Caco-2 (cell line): ENCODE results near the gene TNS1. TPM values are rescaled to one million over a fixed set of nuclear protein-coding genes. Genes with fewer than 3 reads are reported as not detected.

Experiments
- BruUV-seq: library from RNA; stranded (reverse); fragments of 400-500 nt; replicated peaks from 2 replicates; lab custom pipeline; 2021; lab: Mats Ljungman, UMichigan
- CTCF ChIA-PET: fragments of 300-600 bp; sonication (Branson Sonifier 250); formaldehyde crosslinking; loops from one replicate; lab custom pipeline; 2022; ENCODE audit warnings: antibody characterized with exemption; lab: Charles Lee
- POLR2A ChIA-PET: fragments of 300-600 bp; sonication (Branson Sonifier 250); formaldehyde crosslinking; loops from one replicate; lab custom pipeline; 2022; ENCODE audit warnings: antibody characterized with exemption; lab: Charles Lee
- DNase-seq, 2 experiments: peaks; one replicate each; pipeline versions ENCODE4 v3.0.0 to v3.0.0-alpha.2; 2020 to 2022
- H3K27me3 ChIP-seq: replicated peaks from 2 replicates; pipeline ENCODE4 v1.6.0; 2011; ENCODE audit warnings: low read length; ENCODE audit not compliant: control insufficient read depth, insufficient read depth
- H3K36me3 ChIP-seq: 2 replicates; pipeline ENCODE4 v1.5.1; 2011; ENCODE audit warnings: low read length; ENCODE audit not compliant: control insufficient read depth, insufficient read depth
- H3K4me1 ChIP-seq: fragments of 250-450 bp; sonication (Bioruptor Pico); 2 replicates; pipeline ENCODE4 v1.5.1; 2020; ENCODE audit warnings: mild to moderate bottlenecking
- H3K4me3 ChIP-seq: 2 replicates; pipeline ENCODE4 v1.5.1; 2011; ENCODE audit warnings: low read depth, mild to moderate bottlenecking, control low read depth, low read length
- H3K9me3 ChIP-seq: fragments of 250-450 bp; sonication (Bioruptor Pico); 2 replicates; pipeline ENCODE4 v1.5.1; 2020; ENCODE audit warnings: mild to moderate bottlenecking, moderate library complexity
- H3K27ac Mint-ChIP-seq: one replicate; pipeline ENCODE4 v1.8.0; 2022; ENCODE audit warnings: mixed read lengths; ENCODE audit not compliant: unreplicated experiment
- H3K27me3 Mint-ChIP-seq: one replicate; pipeline ENCODE4 v1.8.0; 2022; ENCODE audit warnings: mixed read lengths; ENCODE audit not compliant: insufficient read depth, unreplicated experiment
- H3K36me3 Mint-ChIP-seq: one replicate; pipeline ENCODE4 v1.8.0; 2022; ENCODE audit warnings: mild to moderate bottlenecking, mixed read lengths; ENCODE audit not compliant: insufficient read depth, unreplicated experiment
- H3K4me1 Mint-ChIP-seq: one replicate; pipeline ENCODE4 v1.8.0; 2022; ENCODE audit warnings: low read depth, mixed read lengths; ENCODE audit not compliant: unreplicated experiment
- H3K4me3 Mint-ChIP-seq: one replicate; pipeline ENCODE4 v1.8.0; 2022; ENCODE audit warnings: mild to moderate bottlenecking, moderate library complexity, mixed read lengths; ENCODE audit not compliant: unreplicated experiment
- H3K9me3 Mint-ChIP-seq: one replicate; pipeline ENCODE4 v1.8.0; 2022; ENCODE audit warnings: mixed read lengths; ENCODE audit not compliant: unreplicated experiment
- CTCF ChIP-seq, 2 experiments: fragments of 200-600 bp in 1 of 2; IDR thresholded peaks; 1 replicate in 1 of 2; 2 replicates in 1 of 2; pipeline versions ENCODE4 v1.5.1 to v1.8.0; 2011 to 2022; ENCODE audit warnings: antibody characterized with exemption in 1 of 2, control low read depth in 1 of 2, inconsistent platforms in 1 of 2, low read depth in 1 of 2, low read length in 1 of 2, mild to moderate bottlenecking in 1 of 2, moderate library complexity in 1 of 2; ENCODE audit not compliant: insufficient read depth in 1 of 2, severe bottlenecking in 1 of 2, unreplicated experiment in 1 of 2
- intact Hi-C: fragments of 100-400 bp; cut with micrococcal nuclease; formaldehyde crosslinking; loops from one replicate; pipeline ENCODE4 v1.10.0; 2022; ENCODE audit not compliant: unreplicated experiment
- total RNA-seq: library from RNA; stranded (reverse); gene quantifications from 2 replicates; pipeline ENCODE4 v1.2.3, GENCODE V29; 2022

TNS1 gene
- total RNA-seq, 1 experiment from 2014 or later: 16.1 TPM

GRCh38 chr2:217808326-217808725, 194.5 kb downstream of the TNS1 start:
- intact Hi-C loops: no loop called here
- Histone ChIP-seq H3K4me3 (no peak overlapping the region), H3K9me3 (no peaks in the 10 kb centered on the region), H3K4me1 (no peaks in the 10 kb centered on the region), H3K36me3 (no peaks in the 10 kb centered on the region; the same call in 1 of the 2 replicates), H3K27me3 (no peaks in the 10 kb centered on the region)
- ChIA-PET POLR2A (no interaction called here), CTCF (no interaction called here)
- Mint-ChIP-seq H3K4me3 (no peak overlapping the region), H3K27me3 (no peaks in the 10 kb centered on the region), H3K4me1 (peaks cover 7% of the 10 kb centered on the region), H3K27ac (no peak overlapping the region), H3K9me3 (peaks cover 11% of the 10 kb centered on the region), H3K36me3 (peaks cover 11% of the 10 kb centered on the region)
- no TSS peak for BruUV-seq
- no peak for TF ChIP-seq CTCF (IDR thresholded peaks at IDR 0.05; ENCODE audit: insufficient read depth in 1 of 2, low read depth in 1 of 2, low read length in 1 of 2, severe bottlenecking in 1 of 2, unreplicated experiment in 1 of 2)
- no peak for DNase-seq

- H3K27ac Mint-ChIP-seq: no peak overlapping the region
- no peaks in the 10 kb centered on the region; the same call in 1 of the 2 replicates for H3K36me3 ChIP-seq
- peaks cover 11% of the 10 kb centered on the region for H3K9me3 Mint-ChIP-seq
- H3K27me3 Mint-ChIP-seq: no peaks in the 10 kb centered on the region
- no peak for TF ChIP-seq CTCF (IDR thresholded peaks at IDR 0.05; ENCODE audit: insufficient read depth in 1 of 2, low read depth in 1 of 2, low read length in 1 of 2, severe bottlenecking in 1 of 2, unreplicated experiment in 1 of 2)
- H3K4me3 Mint-ChIP-seq: no peak overlapping the region
- H3K27me3 ChIP-seq: no peaks in the 10 kb centered on the region
- peaks cover 6% of the 10 kb centered on the region for H3K4me1 Mint-ChIP-seq
- no peaks in the 10 kb centered on the region for H3K9me3 ChIP-seq
- BruUV-seq: no TSS peak
- H3K36me3 Mint-ChIP-seq: peaks cover 11% of the 10 kb centered on the region
- H3K4me1 ChIP-seq: no peaks in the 10 kb centered on the region
- CTCF ChIA-PET: no interaction called here
- POLR2A ChIA-PET: no interaction called here
- no peak for DNase-seq
- H3K4me3 ChIP-seq: no peak overlapping the region
- intact Hi-C loops: no loop called here
These were observed 195.0 kb downstream of the TNS1 start for GRCh38 chr2:217807753-217808152.

- Mint-ChIP-seq H3K36me3 (peaks cover 11% of the 10 kb centered on the region), H3K4me3 (no peak overlapping the region), H3K27me3 (no peaks in the 10 kb centered on the region), H3K4me1 (peaks cover 6% of the 10 kb centered on the region), H3K9me3 (peaks cover 11% of the 10 kb centered on the region), H3K27ac (no peak overlapping the region)
- CTCF ChIA-PET: no interaction called here
- no TSS peak for BruUV-seq
- Histone ChIP-seq H3K27me3 (no peaks in the 10 kb centered on the region), H3K36me3 (no peaks in the 10 kb centered on the region; the same call in 1 of the 2 replicates), H3K4me3 (no peak overlapping the region), H3K9me3 (no peaks in the 10 kb centered on the region), H3K4me1 (no peaks in the 10 kb centered on the region)
- no peak for DNase-seq
- POLR2A ChIA-PET: no interaction called here
- no peak for TF ChIP-seq CTCF (IDR thresholded peaks at IDR 0.05; ENCODE audit: insufficient read depth in 1 of 2, low read depth in 1 of 2, low read length in 1 of 2, severe bottlenecking in 1 of 2, unreplicated experiment in 1 of 2)
- intact Hi-C loops: no loop called here
These were observed 195.8 kb downstream of the TNS1 start for GRCh38 chr2:217807025-217807424.
